Measurements from ENCODE around the gene MDK. TPM values are rescaled to one million over a fixed set of nuclear protein-coding genes. Genes with fewer than 3 reads are reported as not detected.
"Not testable (repeated sequence)": the region's sequence is repeated elsewhere in the genome, so short reads cannot be mapped to it uniquely, and the experiment has no call there.

Gene MDK
- total RNA-seq, 1 experiment from 2014 or later, result 612 TPM

DNA sequence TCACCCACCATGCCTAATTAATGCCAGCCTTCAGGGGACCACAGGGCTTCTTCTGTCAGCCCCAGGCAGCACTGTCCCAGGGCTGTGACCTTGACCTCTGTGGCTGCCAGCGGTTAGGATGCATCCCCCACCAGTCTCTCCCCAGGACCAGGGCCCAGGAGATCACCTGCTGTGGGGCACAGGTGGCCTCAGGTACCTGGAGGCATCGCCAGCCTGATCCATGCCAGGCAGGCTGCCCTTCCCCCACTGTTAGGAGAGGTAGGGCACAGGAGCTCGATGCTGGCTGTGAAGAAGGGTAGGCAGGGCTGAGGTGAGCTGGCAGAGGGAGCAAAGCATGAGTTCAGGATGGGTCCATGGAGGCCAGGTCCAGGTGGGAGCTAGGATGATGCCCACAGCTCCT is 16.7 kb upstream of the MDK start:
- in situ Hi-C loops (cut with HindIII; ENCODE audit: low sequenced_read_pairs), result no loop called here

DNA sequence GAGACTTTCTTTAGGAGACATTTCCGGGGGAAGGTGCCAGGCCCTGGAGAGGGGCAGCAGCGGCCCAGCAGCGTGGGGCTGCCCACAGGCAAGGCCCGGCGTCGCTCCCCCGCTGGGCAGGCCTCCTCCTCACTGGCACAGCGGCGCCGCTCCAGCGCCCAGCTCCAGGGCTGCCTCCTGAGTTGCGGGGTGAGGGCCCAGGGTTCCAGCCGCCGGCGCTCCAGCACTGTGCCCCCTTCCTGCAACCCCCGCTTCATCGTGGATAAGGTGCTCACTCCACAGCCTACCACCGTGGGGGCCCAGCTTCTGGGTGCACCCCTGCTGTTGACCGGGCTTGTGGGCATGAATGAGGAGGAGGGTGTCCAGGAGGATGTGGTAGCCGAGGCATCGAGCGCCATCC is 15.2 kb upstream of the MDK start:
- no peak for DNase-seq (ENCODE audit: low spot score)
- in situ Hi-C loops (cut with HindIII; ENCODE audit: low sequenced_read_pairs), result no loop called here

More for the DNA sequence above, 16.7 kb upstream of the MDK start:
- DNase-seq (ENCODE audit: low spot score), result no peak

DNA sequence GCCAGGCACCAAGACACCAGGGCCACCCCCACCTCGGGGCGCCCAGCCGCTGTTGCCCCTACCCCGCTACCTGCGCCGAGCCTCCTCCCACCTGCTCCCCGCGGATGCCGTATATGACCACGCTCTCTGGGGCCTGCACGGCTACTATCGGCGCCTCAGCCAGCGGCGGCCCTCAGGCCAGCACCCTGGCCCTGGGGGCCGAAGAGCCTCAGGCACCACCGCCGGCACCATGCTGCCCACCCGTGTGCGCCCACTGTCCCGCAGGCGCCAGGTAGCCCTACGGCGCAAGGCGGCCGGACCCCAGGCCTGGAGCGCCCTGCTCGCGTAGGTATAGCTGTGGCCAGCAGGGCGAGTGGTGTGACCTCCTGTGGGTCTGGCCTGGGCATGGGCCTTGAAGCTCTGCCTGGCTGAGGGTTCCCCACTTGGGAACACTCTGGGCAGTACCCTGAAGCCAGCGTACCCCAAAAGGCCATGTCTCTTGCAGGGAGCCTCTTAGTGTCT is 14.8 kb upstream of the MDK start:
- no peak for DNase-seq (ENCODE audit: low spot score)
- in situ Hi-C loops (cut with HindIII; ENCODE audit: low sequenced_read_pairs), result no loop called here

DNA sequence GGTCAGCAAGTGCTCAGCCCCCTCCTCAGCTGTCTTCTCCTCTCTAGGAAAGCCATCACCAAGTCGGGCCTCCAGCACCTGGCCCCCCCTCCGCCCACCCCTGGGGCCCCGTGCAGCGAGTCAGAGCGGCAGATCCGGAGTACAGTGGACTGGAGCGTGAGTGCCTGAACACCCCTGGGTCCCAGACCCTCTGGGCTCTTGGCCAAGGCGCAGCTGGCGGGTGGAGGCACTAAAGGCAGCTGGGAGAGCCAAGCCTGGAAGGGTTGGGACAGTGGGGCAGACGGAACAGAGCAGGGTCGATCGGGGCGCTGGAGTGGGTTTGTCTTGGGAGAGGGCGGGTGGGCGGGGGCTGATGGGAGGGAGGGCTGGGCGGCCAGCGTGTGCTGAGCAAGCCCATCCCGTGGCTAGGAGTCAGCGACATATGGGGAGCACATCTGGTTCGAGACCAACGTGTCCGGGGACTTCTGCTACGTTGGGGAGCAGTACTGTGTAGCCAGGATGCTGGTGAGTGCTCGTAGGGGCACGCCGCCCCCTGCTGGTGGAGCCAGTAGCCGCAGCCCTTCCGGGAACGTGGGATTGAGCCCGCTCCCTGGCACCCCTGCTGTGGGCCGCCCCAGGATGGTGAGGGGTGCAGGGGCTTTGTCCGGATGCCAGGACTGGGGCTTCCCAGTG is 14.1 kb upstream of the MDK start:
- no peak for DNase-seq (ENCODE audit: low spot score)
- in situ Hi-C loops (cut with HindIII; ENCODE audit: low sequenced_read_pairs), result no loop called here

DNA sequence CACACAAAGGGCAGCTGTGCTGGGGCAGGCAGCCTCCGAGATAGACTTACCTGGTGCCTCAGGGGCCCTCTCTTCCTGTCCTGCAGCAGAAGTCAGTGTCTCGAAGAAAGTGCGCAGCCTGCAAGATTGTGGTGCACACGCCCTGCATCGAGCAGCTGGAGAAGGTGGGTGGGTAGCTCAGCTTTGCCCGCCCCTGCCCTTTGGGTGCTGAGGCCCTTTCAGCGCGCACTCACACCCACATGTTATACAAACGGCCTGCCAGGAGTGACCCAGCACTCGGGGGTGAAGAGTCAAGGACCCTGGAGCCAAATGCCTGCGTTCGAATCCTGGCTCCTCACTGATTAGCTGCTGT is 13.6 kb upstream of the MDK start:
- DNase-seq (ENCODE audit: low spot score), result no peak
- in situ Hi-C loops (cut with HindIII; ENCODE audit: low sequenced_read_pairs), result no loop called here

DNA sequence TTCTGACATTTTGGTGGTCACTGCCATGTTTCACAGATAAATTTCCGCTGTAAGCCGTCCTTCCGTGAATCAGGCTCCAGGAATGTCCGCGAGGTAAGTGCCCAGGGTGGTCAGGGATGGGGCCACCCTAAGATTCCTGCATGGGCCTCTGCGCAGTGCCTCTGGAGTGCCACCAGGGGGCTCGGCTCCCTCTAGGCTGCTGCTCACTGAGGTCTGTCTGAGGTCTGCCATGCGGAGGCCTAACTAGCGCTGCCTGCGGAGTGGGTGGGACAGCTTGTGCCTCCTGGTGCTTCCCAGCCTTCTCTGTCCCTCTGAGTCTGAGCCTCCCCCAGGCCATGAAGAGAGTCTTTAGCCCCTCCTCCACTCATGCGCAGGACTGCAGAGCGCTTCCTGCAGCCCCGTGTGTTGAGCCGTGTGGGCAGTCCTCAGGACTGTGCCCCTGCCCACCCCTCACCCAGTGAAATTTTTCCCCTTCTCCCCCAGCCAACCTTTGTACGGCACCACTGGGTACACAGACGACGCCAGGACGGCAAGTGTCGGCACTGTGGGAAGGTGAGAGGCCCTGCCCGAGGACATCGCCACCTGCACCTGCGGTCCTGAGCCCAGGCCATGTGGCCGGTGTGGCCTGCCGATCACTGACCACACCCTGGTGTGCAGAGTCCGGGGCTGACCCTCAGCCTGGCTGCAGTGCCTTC is 11.9 kb upstream of the MDK start:
- no peak for DNase-seq (ENCODE audit: low spot score)
- in situ Hi-C loops (cut with HindIII; ENCODE audit: low sequenced_read_pairs), result no loop called here

DNA sequence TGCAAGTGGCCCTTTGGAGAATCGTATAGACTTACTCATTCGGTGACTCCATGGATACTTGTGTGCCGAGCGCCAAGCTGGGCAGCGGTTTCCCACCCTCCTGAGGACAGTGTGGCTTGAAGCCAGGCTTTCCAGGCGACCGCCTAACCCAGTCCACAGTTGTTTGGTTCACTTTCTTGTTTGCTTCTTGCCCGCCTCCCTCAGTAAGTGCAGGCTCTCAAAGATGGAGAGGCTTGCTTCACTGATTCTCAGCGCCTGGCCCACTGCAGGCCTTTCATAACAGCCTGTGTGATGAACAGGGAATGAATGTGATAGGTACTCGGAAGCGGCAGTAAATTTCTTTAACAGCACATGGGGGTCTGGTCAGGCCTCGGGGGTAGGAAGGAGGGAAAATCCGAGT is 11.2 kb upstream of the MDK start:
- in situ Hi-C loops (cut with HindIII; ENCODE audit: low sequenced_read_pairs), result no loop called here
- DNase-seq (ENCODE audit: low spot score), result no peak

DNA sequence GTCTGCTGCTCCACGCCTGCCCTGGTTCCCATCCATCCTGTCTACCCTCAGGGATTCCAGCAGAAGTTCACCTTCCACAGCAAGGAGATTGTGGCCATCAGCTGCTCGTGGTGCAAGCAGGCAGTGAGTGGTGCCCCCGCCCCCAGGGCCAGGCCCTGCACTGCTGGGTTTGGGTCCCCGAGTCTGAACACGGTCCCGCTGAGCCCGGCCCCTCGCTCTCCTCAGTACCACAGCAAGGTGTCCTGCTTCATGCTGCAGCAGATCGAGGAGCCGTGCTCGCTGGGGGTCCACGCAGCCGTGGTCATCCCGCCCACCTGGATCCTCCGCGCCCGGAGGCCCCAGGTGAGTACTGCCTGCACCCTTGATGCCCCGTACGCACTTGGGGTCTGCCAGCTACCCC is 10.2 kb upstream of the MDK start:
- DNase-seq (ENCODE audit: low spot score); in situ Hi-C loops (cut with HindIII; ENCODE audit: low sequenced_read_pairs): not testable (repeated sequence)

DNA sequence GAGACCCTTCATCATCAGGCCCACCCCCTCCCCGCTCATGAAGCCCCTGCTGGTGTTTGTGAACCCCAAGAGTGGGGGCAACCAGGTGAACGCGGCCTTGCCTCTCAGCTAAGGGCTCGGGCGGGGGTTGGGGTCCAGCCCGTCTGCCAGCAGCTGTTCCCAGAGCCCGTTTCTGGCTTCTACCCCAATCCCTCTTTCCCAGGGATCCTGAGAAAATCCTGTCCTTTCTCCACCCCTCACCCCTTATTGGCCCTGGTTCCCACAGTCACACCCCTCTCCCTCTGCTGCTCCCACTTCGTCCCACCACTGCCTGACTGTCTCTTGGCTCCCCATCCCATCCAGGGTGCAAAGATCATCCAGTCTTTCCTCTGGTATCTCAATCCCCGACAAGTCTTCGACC is 9.4 kb upstream of the MDK start:
- in situ Hi-C loops (cut with HindIII; ENCODE audit: low sequenced_read_pairs), result no loop called here
- DNase-seq (ENCODE audit: low spot score), result no peak

DNA sequence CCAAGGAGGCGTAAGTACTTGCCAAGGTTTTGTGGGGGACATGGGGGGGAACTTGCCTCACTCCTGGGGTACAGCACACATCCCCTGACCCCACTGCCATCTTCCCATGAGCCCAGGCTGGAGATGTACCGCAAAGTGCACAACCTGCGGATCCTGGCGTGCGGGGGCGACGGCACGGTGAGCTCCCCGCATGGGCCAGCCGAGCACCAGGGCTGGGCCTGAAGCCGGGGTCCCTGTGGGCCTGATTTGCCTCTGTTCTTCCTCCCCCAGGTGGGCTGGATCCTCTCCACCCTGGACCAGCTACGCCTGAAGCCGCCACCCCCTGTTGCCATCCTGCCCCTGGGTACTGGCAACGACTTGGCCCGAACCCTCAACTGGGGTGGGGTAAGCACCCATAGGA is 9.0 kb upstream of the MDK start:
- in situ Hi-C loops (cut with HindIII; ENCODE audit: low sequenced_read_pairs); DNase-seq (ENCODE audit: low spot score): not testable (repeated sequence)

DNA sequence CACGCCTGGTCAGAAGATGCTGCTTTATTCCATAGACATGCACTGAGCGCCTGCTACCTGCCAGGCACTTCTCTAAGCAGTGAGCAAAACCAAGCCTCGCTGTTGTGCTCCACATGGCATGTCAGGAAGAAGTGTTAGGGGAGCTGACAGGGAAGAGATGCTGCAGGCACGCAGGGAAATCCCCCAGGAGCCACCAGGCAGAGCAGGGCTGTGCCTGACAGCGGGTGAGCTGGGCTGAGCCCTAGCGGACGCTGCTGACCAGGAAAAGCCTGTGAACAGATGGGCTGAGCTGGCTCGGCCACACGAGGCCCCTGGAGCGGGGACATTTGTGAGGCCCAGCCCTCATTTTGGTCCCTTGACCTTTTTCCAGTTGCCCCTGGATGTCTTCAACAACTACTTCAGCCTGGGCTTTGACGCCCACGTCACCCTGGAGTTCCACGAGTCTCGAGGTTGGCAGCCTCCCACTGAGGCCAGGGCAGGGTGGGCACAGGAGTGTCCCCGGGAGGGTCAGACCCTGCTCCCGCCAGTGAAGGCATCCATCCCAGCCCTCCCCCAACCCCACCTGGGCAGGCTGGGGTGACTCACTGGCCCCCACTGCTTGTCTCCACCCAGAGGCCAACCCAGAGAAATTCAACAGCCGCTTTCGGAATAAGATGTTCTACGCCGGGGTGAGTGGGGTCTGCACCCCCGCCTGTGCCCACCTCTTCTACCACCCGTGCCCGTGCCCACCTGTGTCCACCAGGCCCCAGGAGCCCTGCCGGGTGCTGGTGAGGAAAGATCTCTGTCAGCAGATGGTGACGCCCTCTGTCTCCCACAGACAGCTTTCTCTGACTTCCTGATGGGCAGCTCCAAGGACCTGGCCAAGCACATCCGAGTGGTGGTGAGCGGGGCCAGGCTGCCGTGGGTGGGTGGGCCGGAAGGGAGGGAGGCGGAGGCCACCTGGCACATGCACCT is 7.4 kb upstream of the MDK start:
- in situ Hi-C loops (cut with HindIII; ENCODE audit: low sequenced_read_pairs), result no loop called here
- no peak for DNase-seq (ENCODE audit: low spot score)

DNA sequence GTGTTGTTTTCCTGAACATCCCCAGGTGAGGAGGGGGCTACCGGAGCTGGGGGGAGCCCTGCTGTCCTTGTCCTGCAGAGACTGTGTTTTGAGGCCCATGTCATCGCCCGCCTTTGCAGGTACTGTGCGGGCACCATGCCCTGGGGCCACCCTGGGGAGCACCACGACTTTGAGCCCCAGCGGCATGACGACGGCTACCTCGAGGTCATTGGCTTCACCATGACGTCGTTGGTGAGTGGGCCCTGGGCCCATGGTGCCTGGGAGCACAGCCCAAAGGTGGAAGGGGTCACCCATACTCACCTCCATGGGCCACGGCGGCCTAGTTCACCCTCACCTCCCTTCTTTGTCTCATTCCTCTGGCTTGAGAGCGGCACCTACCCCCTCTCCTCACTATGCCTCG is 6.7 kb upstream of the MDK start:
- DNase-seq (ENCODE audit: low spot score), result no peak
- in situ Hi-C loops (cut with HindIII; ENCODE audit: low sequenced_read_pairs), result no loop called here

DNA sequence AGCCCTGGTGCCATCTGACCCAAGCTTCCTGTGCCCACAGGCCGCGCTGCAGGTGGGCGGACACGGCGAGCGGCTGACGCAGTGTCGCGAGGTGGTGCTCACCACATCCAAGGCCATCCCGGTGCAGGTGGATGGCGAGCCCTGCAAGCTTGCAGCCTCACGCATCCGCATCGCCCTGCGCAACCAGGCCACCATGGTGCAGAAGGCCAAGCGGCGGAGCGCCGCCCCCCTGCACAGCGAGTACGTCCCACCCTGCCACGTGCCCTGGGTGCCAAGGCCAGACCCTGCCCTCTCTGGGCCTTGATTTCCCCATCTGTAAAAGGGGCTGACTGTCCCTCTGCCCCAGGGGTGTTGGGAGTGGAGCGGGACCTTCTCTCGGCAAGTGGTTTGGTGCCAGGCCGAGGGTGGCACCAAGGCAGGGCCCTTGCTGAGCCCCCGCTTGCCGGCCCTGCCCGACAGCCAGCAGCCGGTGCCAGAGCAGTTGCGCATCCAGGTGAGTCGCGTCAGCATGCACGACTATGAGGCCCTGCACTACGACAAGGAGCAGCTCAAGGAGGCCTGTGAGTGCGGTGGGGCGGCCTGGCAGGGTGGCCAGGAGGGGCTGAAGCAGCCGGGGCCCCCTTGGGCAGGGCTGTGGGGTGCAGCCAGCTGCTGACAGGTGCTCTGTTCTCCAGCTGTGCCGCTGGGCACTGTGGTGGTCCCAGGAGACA is 5.9 kb upstream of the MDK start:
- in situ Hi-C loops (cut with HindIII; ENCODE audit: low sequenced_read_pairs), result no loop called here
- no peak for DNase-seq (ENCODE audit: low spot score)

DNA sequence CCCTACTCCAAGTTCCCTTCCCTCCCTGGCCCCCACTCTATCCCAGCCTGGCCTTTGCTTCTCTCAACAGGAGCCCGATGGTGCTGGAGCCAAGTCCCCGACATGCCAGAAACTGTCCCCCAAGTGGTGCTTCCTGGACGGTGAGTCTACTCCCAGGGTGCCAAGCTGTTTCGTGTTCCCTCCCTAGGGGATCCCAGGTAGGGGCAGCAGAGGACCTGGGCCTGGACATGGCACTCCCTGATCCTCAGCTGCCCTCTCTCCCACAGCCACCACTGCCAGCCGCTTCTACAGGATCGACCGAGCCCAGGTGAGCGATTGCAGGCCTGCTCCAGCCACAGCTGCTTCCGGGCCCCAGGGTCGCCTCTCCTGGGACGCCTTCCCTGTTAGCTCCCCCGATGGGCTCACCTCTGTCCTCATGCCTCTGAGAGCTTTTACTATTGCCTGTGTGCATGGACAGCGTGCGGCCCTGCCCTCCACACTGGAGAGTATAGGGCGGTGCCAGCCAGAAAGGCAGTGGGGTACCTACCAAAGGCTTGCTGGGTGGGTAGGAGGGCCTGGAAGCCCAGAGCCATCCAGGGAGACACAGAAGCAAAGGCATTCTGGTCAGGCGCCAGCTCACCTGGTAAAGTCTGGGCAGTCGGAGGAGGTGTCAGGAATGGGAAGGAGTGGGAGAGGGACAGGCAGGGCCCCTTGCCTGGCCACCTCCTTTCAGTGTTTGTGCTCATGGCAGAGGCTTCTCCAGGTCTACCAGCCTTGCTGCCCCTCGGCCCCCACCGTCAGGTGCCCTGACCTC is 5.0 kb upstream of the MDK start:
- in situ Hi-C loops (cut with HindIII; ENCODE audit: low sequenced_read_pairs), result no loop called here
- no peak for DNase-seq (ENCODE audit: low spot score)

DNA sequence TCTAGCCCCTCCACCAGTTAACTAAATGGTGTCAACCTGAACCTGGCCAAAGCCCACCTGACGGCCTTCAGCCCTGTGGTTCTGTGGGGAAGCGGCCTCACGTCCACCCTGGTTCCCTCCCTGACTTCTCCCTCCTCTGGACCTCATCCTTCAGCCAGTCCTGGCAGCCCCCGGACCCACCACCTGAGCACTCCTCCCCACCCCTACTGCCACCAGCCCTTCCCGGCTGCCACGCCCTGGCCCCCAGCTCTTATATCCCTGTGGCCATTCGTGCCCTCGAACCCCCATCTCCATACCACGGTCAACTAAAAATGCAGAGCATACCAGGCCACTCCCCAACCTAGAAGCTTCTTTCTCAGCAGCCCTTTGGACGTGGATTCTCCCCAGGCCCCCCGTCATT is 4.2 kb upstream of the MDK start:
- DNase-seq (ENCODE audit: low spot score), result no peak
- in situ Hi-C loops (cut with HindIII; ENCODE audit: low sequenced_read_pairs), result no loop called here

DNA sequence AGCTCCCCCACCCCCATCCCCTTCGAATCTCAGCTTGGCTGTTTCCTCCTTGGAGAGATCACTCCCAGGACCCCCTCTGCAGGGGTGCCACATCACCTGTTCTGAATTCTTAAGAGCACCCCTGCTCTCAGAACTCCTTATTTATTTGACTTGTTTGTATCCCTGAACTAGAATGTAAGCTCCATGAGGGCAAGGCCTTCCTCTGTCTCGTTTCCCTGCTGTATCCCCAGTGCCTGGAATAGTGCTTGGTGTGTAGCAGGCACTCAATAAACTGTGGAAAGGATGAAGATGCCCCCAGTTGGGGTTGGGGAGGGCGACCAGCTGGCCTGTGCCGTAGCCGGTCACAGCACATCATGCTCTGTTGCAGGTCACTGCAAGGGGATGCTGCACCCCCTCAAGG is 3.6 kb upstream of the MDK start:
- no peak for DNase-seq (ENCODE audit: low spot score)
- in situ Hi-C loops (cut with HindIII; ENCODE audit: low sequenced_read_pairs), result no loop called here

DNA sequence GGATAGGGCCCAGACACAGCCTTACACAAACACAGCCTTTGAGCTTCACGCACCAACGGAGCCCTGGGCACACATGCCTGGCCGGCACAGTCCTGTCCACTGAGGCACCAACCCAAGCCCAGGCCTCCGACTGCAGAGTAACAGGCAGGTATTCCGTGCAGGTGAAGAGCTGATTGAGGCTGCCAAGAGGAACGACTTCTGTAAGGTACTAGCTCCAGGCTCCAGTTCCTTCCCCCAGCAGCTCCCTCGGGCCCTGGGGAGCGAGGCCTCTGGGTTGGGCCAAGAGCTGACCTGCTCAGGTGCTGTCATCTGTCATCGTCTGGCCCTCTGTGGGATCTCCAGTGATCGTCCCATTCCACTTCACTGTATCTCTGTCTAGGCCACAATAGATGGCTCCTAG is 3.2 kb upstream of the MDK start:
- in situ Hi-C loops (cut with HindIII; ENCODE audit: low sequenced_read_pairs), result no loop called here
- no peak for DNase-seq (ENCODE audit: low spot score)

DNA sequence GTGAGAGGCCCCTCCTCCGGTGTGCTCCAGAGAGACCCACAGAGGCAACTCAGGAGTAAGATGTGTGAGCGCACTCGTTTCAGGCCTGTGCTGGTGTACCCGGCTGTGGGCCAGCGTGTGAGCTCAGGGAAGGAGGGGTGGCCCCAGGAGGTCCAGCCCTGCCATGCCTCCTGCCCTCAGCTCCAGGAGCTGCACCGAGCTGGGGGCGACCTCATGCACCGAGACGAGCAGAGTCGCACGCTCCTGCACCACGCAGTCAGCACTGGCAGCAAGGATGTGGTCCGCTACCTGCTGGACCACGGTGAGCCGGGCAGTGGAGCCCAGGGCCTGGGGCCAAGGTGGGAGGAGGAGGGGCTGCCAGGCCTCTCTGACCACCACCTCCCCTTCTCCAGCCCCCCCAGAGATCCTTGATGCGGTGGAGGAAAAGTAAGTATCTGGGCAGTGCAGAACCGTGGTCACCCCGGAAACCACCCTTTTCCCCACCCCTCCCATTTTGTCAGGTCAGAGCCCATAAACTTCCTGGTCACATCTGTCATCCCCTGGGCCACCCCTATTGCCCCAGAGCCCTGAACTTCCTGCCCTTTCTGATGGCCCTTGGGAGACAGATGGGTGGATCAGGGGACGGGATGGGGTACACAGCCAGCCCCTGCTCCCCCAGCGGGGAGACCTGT is 2.5 kb upstream of the MDK start:
- in situ Hi-C loops (cut with HindIII; ENCODE audit: low sequenced_read_pairs), result no loop called here

More for the DNA sequence above, 2.5 kb upstream of the MDK start:
- DNase-seq (ENCODE audit: low spot score), result no peak
